Measurements from ENCODE around the gene BBOX1.
"Not testable (repeated sequence)": the region's sequence is repeated elsewhere in the genome, so short reads cannot be mapped to it uniquely, and the experiment has no call there.

The BBOX1 gene

GRCh38 chr11:27111896-27112295, 71.3 kb downstream of the BBOX1 start:
- DNase-seq (ENCODE audit: low spot score in 2 of 2): no peak
- H3K27ac Mint-ChIP-seq: no peak overlapping the region
- no peak for ATAC-seq (ENCODE audit: low read depth)
- H3K4me3 Mint-ChIP-seq: no peak overlapping the region
- no peaks in the 10 kb centered on the region for H3K27me3 Mint-ChIP-seq
- no peaks in the 10 kb centered on the region for H3K4me1 Mint-ChIP-seq
- H3K9me3 Mint-ChIP-seq: no peaks in the 10 kb centered on the region
- H3K36me3 Mint-ChIP-seq: no peaks in the 10 kb centered on the region

GRCh38 chr11:27112946-27113345, 72.3 kb downstream of the BBOX1 start:
- no peaks in the 10 kb centered on the region for H3K4me1 Mint-ChIP-seq
- no peaks in the 10 kb centered on the region for H3K36me3 Mint-ChIP-seq
- H3K27ac Mint-ChIP-seq: no peak overlapping the region
- ATAC-seq (ENCODE audit: low read depth) (no peak), DNase-seq (ENCODE audit: low spot score in 2 of 2) (no peak)
- no peaks in the 10 kb centered on the region for H3K27me3 Mint-ChIP-seq
- no peak overlapping the region for H3K4me3 Mint-ChIP-seq
- H3K9me3 Mint-ChIP-seq: no peaks in the 10 kb centered on the region

- Mint-ChIP-seq H3K27ac (no peak overlapping the region), H3K4me1 (no peaks in the 10 kb centered on the region), H3K27me3 (peaks cover 2% of the 10 kb centered on the region), H3K9me3 (no peaks in the 10 kb centered on the region), H3K4me3 (no peak overlapping the region), H3K36me3 (no peaks in the 10 kb centered on the region)
- DNase-seq (ENCODE audit: low spot score in 2 of 2) (no peak), ATAC-seq (ENCODE audit: low read depth) (no peak)
Observed at GRCh38 chr11:27115051-27115650, 74.5 kb downstream of the BBOX1 start.

DNA sequence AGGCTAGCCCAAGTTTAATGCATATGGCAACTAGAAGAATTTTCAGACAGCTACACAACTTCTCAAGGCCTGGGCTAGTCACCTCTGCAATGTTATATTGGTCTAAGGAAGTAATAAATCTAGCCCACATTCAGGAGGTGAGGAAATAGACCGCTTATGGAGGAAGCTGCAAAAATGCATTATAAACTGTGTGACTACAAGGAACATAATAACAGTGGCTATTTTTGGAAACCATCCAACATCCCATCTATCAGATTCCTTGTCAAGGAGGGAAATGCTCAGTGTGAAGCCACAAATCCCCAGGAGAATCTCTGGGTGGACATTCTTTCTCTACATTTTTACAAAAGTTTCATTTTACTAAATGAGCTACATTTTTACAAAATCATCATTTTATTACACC, 76.1 kb downstream of the BBOX1 start:
- Mint-ChIP-seq H3K9me3 (peaks cover 1% of the 10 kb centered on the region), H3K27me3 (peaks cover 2% of the 10 kb centered on the region), H3K4me3 (no peak overlapping the region), H3K4me1 (no peaks in the 10 kb centered on the region), H3K36me3 (no peaks in the 10 kb centered on the region), H3K27ac (no peak overlapping the region)
- ATAC-seq (ENCODE audit: low read depth): no peak
- DNase-seq (ENCODE audit: low spot score in 2 of 2): no peak

- Mint-ChIP-seq H3K4me3 (no peak overlapping the region), H3K27ac (no peak overlapping the region), H3K36me3 (no peaks in the 10 kb centered on the region), H3K9me3 (peaks cover 1% of the 10 kb centered on the region), H3K27me3 (peaks cover 2% of the 10 kb centered on the region), H3K4me1 (no peaks in the 10 kb centered on the region)
- DNase-seq (ENCODE audit: low spot score in 2 of 2) (no peak), ATAC-seq (ENCODE audit: low read depth) (no peak)
Observed at GRCh38 chr11:27118371-27118770, 77.8 kb downstream of the BBOX1 start.

GRCh38 chr11:27118949-27119348, 78.3 kb downstream of the BBOX1 start:
- ATAC-seq (ENCODE audit: low read depth) (no peak), DNase-seq (ENCODE audit: low spot score in 2 of 2) (no peak)
- H3K9me3 Mint-ChIP-seq: peaks cover 1% of the 10 kb centered on the region
- H3K36me3 Mint-ChIP-seq: no peaks in the 10 kb centered on the region
- no peak overlapping the region for H3K4me3 Mint-ChIP-seq
- peaks cover 2% of the 10 kb centered on the region for H3K27me3 Mint-ChIP-seq
- H3K4me1 Mint-ChIP-seq: no peaks in the 10 kb centered on the region
- H3K27ac Mint-ChIP-seq: no peak overlapping the region

GRCh38 chr11:27119396-27119795, 78.8 kb downstream of the BBOX1 start:
- peaks cover 1% of the 10 kb centered on the region for H3K9me3 Mint-ChIP-seq
- H3K36me3 Mint-ChIP-seq: no peaks in the 10 kb centered on the region
- H3K4me3 Mint-ChIP-seq: no peak overlapping the region
- H3K27me3 Mint-ChIP-seq: peaks cover 2% of the 10 kb centered on the region
- no peak overlapping the region for H3K27ac Mint-ChIP-seq
- no peaks in the 10 kb centered on the region for H3K4me1 Mint-ChIP-seq
- no peak for ATAC-seq (ENCODE audit: low read depth)
- DNase-seq (ENCODE audit: low spot score in 2 of 2): no peak

DNA sequence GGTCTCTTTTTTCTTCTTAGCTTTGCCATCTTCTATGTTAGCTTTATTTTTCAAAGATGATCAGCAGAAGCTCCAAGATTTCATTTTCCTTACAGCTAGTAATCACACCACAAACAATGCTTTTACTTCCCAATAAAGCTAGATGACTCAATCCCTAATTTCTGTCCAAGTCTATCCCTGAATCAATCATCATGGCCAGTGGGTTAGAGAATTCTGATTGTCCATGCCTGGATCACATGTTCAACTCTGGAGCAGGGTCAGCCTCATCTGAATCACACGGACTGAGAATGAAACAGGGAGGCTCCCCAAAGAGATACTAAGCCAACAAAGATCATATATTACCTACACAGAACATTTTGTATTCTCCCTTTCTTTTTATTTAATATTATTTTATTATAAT, 79.6 kb downstream of the BBOX1 start:
- H3K4me1 Mint-ChIP-seq: no peaks in the 10 kb centered on the region
- H3K4me3 Mint-ChIP-seq: no peak overlapping the region
- peaks cover 2% of the 10 kb centered on the region for H3K27me3 Mint-ChIP-seq
- H3K9me3 Mint-ChIP-seq: peaks cover 1% of the 10 kb centered on the region
- H3K27ac Mint-ChIP-seq: no peak overlapping the region
- H3K36me3 Mint-ChIP-seq: no peaks in the 10 kb centered on the region
- DNase-seq (ENCODE audit: low spot score in 2 of 2): no peak
- ATAC-seq (ENCODE audit: low read depth): no peak

- no peaks in the 10 kb centered on the region for H3K36me3 Mint-ChIP-seq
- peaks cover 2% of the 10 kb centered on the region for H3K27me3 Mint-ChIP-seq
- no peaks in the 10 kb centered on the region for H3K4me1 Mint-ChIP-seq
- DNase-seq (ENCODE audit: low spot score in 2 of 2): no peak
- H3K27ac Mint-ChIP-seq: no peak overlapping the region
- ATAC-seq (ENCODE audit: low read depth): no peak
- H3K4me3 Mint-ChIP-seq: no peak overlapping the region
- peaks cover 1% of the 10 kb centered on the region for H3K9me3 Mint-ChIP-seq
Observed at GRCh38 chr11:27122001-27122400, 81.4 kb downstream of the BBOX1 start.

GRCh38 chr11:27124514-27125264, 84.1 kb downstream of the BBOX1 start:
- DNase-seq (ENCODE audit: low spot score in 2 of 2): no peak

GRCh38 chr11:27129686-27130085, 89.1 kb downstream of the BBOX1 start:
- no peak for DNase-seq (ENCODE audit: low spot score in 2 of 2)
- Mint-ChIP-seq H3K4me1 (no peaks in the 10 kb centered on the region), H3K27me3 (peaks cover 5% of the 10 kb centered on the region), H3K4me3 (no peak overlapping the region), H3K9me3 (peaks cover 4% of the 10 kb centered on the region), H3K36me3 (no peaks in the 10 kb centered on the region), H3K27ac (no peak overlapping the region)
- ATAC-seq (ENCODE audit: low read depth): no peak

More at GRCh38 chr11:27124514-27125264, 84.1 kb downstream of the BBOX1 start:
- Mint-ChIP-seq H3K27ac (no peak overlapping the region), H3K4me3 (no peak overlapping the region), H3K27me3 (peaks cover 3% of the 10 kb centered on the region), H3K36me3 (no peaks in the 10 kb centered on the region), H3K9me3 (peaks cover 1% of the 10 kb centered on the region), H3K4me1 (no peaks in the 10 kb centered on the region)
- no peak for ATAC-seq (ENCODE audit: low read depth)

DNA sequence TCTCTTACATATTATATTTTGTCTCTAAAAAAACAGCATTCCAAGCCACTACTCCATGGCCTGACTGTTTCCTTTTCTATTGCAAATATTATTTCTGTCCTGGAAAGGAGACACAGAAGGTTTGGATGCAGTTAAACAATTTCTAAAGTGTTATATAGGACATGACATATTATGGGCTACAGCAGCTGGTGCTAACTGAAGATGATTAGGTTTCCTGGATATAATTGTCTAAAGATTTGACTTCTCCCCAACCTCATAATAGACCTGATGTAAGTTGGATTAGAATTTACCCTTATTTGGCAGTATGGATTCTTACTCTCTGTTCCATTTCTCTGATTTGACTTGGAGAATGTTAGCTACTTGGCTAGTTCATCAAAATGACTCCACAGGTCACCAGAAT, 90.2 kb downstream of the BBOX1 start:
- no peak for ATAC-seq (ENCODE audit: low read depth)
- no peak for DNase-seq (ENCODE audit: low spot score in 2 of 2)
- H3K4me3 Mint-ChIP-seq: no peak overlapping the region
- H3K9me3 Mint-ChIP-seq: peaks cover 9% of the 10 kb centered on the region
- no peaks in the 10 kb centered on the region for H3K4me1 Mint-ChIP-seq
- H3K27me3 Mint-ChIP-seq: peaks cover 5% of the 10 kb centered on the region
- no peak overlapping the region for H3K27ac Mint-ChIP-seq
- H3K36me3 Mint-ChIP-seq: no peaks in the 10 kb centered on the region

DNA sequence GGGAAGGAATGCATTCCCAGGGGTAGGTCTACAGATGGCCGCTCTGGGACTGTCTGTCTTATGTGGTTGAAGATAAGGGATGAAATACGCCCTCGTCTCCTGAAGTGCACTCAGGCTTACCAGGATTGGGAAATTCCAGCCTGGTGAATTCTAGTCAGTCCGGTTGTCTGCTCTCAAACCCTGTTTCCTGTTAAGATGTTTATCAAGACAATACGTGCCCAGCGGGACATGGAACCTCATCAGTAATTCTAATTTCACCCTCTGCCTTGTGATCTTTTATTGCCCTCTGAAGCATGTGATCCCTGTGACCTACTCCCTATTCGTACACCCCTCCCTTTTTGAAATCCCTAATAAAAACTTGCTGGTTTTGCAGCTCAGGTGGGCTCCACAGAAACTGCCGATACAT, 95.3 kb downstream of the BBOX1 start:
- not testable (repeated sequence) for ATAC-seq (ENCODE audit: low read depth); DNase-seq (ENCODE audit: low spot score in 2 of 2); H3K27ac Mint-ChIP-seq; H3K4me1 Mint-ChIP-seq; H3K4me3 Mint-ChIP-seq; H3K27me3 Mint-ChIP-seq; H3K36me3 Mint-ChIP-seq
- H3K9me3 Mint-ChIP-seq: peaks cover 14% of the 10 kb centered on the region

GRCh38 chr11:27138716-27139115, 98.1 kb downstream of the BBOX1 start:
- Mint-ChIP-seq H3K36me3 (peaks cover 4% of the 10 kb centered on the region), H3K4me1 (no peaks in the 10 kb centered on the region)
- no peak for DNase-seq (ENCODE audit: low spot score in 2 of 2)

More at GRCh38 chr11:27138716-27139115, 98.1 kb downstream of the BBOX1 start:
- no peak for ATAC-seq (ENCODE audit: low read depth)
- no peak overlapping the region for H3K27ac Mint-ChIP-seq
- peaks cover 19% of the 10 kb centered on the region for H3K9me3 Mint-ChIP-seq
- no peak overlapping the region for H3K4me3 Mint-ChIP-seq
- H3K27me3 Mint-ChIP-seq: no peaks in the 10 kb centered on the region
